Measurements from ENCODE around the gene LRRC45. TPM values are rescaled to one million over a fixed set of nuclear protein-coding genes. Genes with fewer than 3 reads are reported as not detected.
A peak's percentile ranks its signal among the peaks of the same experiment; 100 is the strongest.

The LRRC45 gene
- total and polyA plus RNA-seq, 2 of the 4 experiments (the other 2 are of a cell fraction): 7.2 to 10.2 TPM

- intact Hi-C loops (cut with micrococcal nuclease): no loop called here
- H2BK120ac ChIP-seq (ENCODE audit: low read depth, low read length): no peak overlapping the region
Observed at GRCh38 chr17:82018989-82019689, 4.0 kb upstream of the LRRC45 start.

More at GRCh38 chr17:82018989-82019689, 4.0 kb upstream of the LRRC45 start:
- Histone ChIP-seq H3K4me1 (ENCODE audit: control insufficient read depth, insufficient read depth, low read length) (peaks cover 13% of the 10 kb centered on the region), H3K27me3 (ENCODE audit: control insufficient read depth, insufficient read depth, low read length) (no peaks in the 10 kb centered on the region), H3K18ac (ENCODE audit: low read depth, low read length) (no peak overlapping the region), H3K36me3 (ENCODE audit: control insufficient read depth, insufficient read depth, low read length) (peaks cover 6% of the 10 kb centered on the region; the same call in 1 of the 2 replicates), H3K9me3 (ENCODE audit: control insufficient read depth, insufficient read depth, low read length) (no peaks in the 10 kb centered on the region), H3K9ac (ENCODE audit: low read depth, low read length) (no peak overlapping the region), H3K56ac (ENCODE audit: extremely low read depth, insufficient read depth, low read length) (no peak overlapping the region), H3K4ac (ENCODE audit: low read depth, low read length) (no peak overlapping the region), H4K5ac (ENCODE audit: low read depth, low read length) (no peak overlapping the region), H3K79me1 (ENCODE audit: low read depth in 1 of 2, low read length in 2 of 2) (peaks cover 12 to 40% of the 10 kb centered on the region in 2 experiments), H3K27ac (ENCODE audit: insufficient read depth, low read length) (no peak overlapping the region), H3K4me2 (ENCODE audit: low read depth, low read length) (no peak overlapping the region), H2AK5ac (ENCODE audit: low read depth, low read length) (no peak overlapping the region), H3K9me1 (ENCODE audit: insufficient read depth, low read length) (no peaks in the 10 kb centered on the region), H4K8ac (ENCODE audit: low read depth in 2 of 2, low read length in 2 of 2) (no peak overlapping the region), H3K4me3 (ENCODE audit: insufficient read depth, low read depth, low read length) (no peak overlapping the region), H2AFZ (replicated peaks; ENCODE audit: low read length, poor library complexity) (no peak overlapping the region), H4K20me1 (ENCODE audit: insufficient read depth, low read length) (peaks cover 24% of the 10 kb centered on the region), H2BK15ac (ENCODE audit: low read depth, low read length) (no peak overlapping the region), H2BK20ac (ENCODE audit: low read depth, low read length) (no peak overlapping the region), H2AK9ac (replicated peaks; ENCODE audit: low read depth, low read length, poor library complexity) (peak overlapping the region; percentile 28), H3K23ac (ENCODE audit: low read depth, low read length) (no peak overlapping the region), H4K91ac (ENCODE audit: insufficient read depth, low read depth, low read length) (no peak overlapping the region), H3K14ac (replicated peaks; ENCODE audit: low read depth, low read length) (no peak overlapping the region), H2BK5ac (ENCODE audit: low read depth, low read length, poor library complexity, severe bottlenecking) (no peak overlapping the region)
- DNase-seq (no peak), ATAC-seq (ENCODE audit: low read depth) (no peak)
- POLR2A ChIA-PET (ENCODE audit: unreplicated experiment): no interaction called here
- CTCF ChIA-PET: interaction anchor here (0.5 to 3.6 kb wide), 6 partner anchors 16 to 211 kb away, joined by 3 to 17 read pairs (median 3); partner anchors contain the start of gene DCXR
- no TSS peak for BruUV-seq (replicated peaks)
- 98% methylated on average over 7 of the region's 33 CpGs; no CpG with 5 or more reads in 1 of the 2 experiments for WGBS, 2 experiments (ENCODE audit: extremely low coverage in 2 of 2, insufficient read length in 1 of 2)
- TF ChIP-seq CHD1 (IDR thresholded peaks at IDR 0.05; ENCODE audit: low read depth, low read length): no peak
- no peak for TF ChIP-seq MXI1 (IDR thresholded peaks at IDR 0.05; ENCODE audit: borderline replicate concordance, low read depth, low read length)
- no peak for TF ChIP-seq FOS (IDR thresholded peaks at IDR 0.05; ENCODE audit: low read depth, low read length)
- no peak for TF ChIP-seq NFE2L2 (IDR thresholded peaks at IDR 0.05; ENCODE audit: low read depth, low read length)
- TF ChIP-seq CEBPB (IDR thresholded peaks at IDR 0.05; ENCODE audit: low read depth, low read length): no peak
- TF ChIP-seq BHLHE40 (IDR thresholded peaks at IDR 0.05; ENCODE audit: low read depth, low read length): no peak
- no peak for TF ChIP-seq MAFK (IDR thresholded peaks at IDR 0.05; ENCODE audit: low read depth, low read length)
- no peak for TF ChIP-seq POLR2A (IDR thresholded peaks at IDR 0.05; ENCODE audit: low read depth, low read length)
- no peak for TF ChIP-seq RAD21 (IDR thresholded peaks at IDR 0.05; ENCODE audit: low read length)
- TF ChIP-seq CTCF (conservative IDR thresholded peaks at IDR 0.05; ENCODE audit: low read depth, low read length): no peak
- TF ChIP-seq RCOR1 (IDR thresholded peaks at IDR 0.05; ENCODE audit: insufficient replicate concordance, low read length): no peak
- dilution Hi-C loops (cut with HindIII; ENCODE audit: low sequenced_read_pairs, unreplicated experiment): no loop called here
- in situ Hi-C loops (cut with MboI; ENCODE audit: low sequenced_read_pairs): loop anchor here (5.0 kb wide), 1 partner anchor 52 kb away; no protein-coding TSS in a partner anchor

Data from IMR-90 (cell line).